IMR-90 (cell line): ENCODE data around the gene ARHGDIA. TPM values are rescaled to one million over a fixed set of nuclear protein-coding genes. Genes with fewer than 3 reads are reported as not detected.

Source experiments
- ATAC-seq: fragments of 200-7000 bp; cut with Tn5 transposase; 2 replicates; pipeline ENCODE4 v1.9.1; 2020; ENCODE audit warnings: low read depth, mild to moderate bottlenecking, moderate library complexity
- BruUV-seq: library from RNA; stranded (reverse); fragments of 400-500 nt; replicated peaks from 2 replicates; lab custom pipeline; 2021; lab: Mats Ljungman, UMichigan
- CTCF ChIA-PET: fragments of 300-600 bp; formaldehyde crosslinking; extraction: SDS; loops from one replicate; lab custom pipeline; 2021; ENCODE audit warnings: antibody characterized with exemption; lab: Yijun Ruan, JAX
- POLR2A ChIA-PET: fragments of 300-600 bp; sonication (Branson Sonifier 250); formaldehyde crosslinking; loops from one replicate; lab custom pipeline; 2022; ENCODE audit warnings: antibody characterized with exemption; ENCODE audit not compliant: unreplicated experiment; lab: Charles Lee
- DNase-seq: peaks from one replicate; pipeline ENCODE4 v3.0.0; 2013
- H2AFZ ChIP-seq: replicated peaks from 2 replicates; pipeline ENCODE3; 2013; ENCODE audit warnings: low read length, mild to moderate bottlenecking; ENCODE audit not compliant: poor library complexity
- H2AK5ac ChIP-seq: 2 replicates; pipeline ENCODE4 v1.6.1; 2013; ENCODE audit warnings: low read depth, low read length, inconsistent platforms
- H2AK9ac ChIP-seq: replicated peaks from 2 replicates; pipeline ENCODE3; 2013; ENCODE audit warnings: mild to moderate bottlenecking, low read depth, low read length, moderate library complexity; ENCODE audit not compliant: poor library complexity
- H2BK120ac ChIP-seq: 2 replicates; pipeline ENCODE4 v1.6.1; 2013; ENCODE audit warnings: low read depth, low read length, inconsistent platforms
- H2BK15ac ChIP-seq: 3 replicates; pipeline ENCODE4 v1.6.1; 2013; ENCODE audit warnings: low read depth, low read length, inconsistent platforms
- H2BK20ac ChIP-seq: 2 replicates; pipeline ENCODE4 v1.6.1; 2013; ENCODE audit warnings: low read depth, mild to moderate bottlenecking, inconsistent platforms, low read length, moderate library complexity
- H2BK5ac ChIP-seq: 2 replicates; pipeline ENCODE4 v1.6.1; 2013; ENCODE audit warnings: mild to moderate bottlenecking, low read depth, low read length, inconsistent platforms; ENCODE audit not compliant: poor library complexity, severe bottlenecking
- H3K14ac ChIP-seq: replicated peaks from 2 replicates; pipeline ENCODE4 v1.6.1; 2013; ENCODE audit warnings: low read depth, low read length, inconsistent platforms
- H3K18ac ChIP-seq: 2 replicates; pipeline ENCODE4 v1.6.1; 2013; ENCODE audit warnings: low read depth, low read length, control low read depth
- H3K23ac ChIP-seq: 2 replicates; pipeline ENCODE4 v1.6.1; 2013; ENCODE audit warnings: low read depth, low read length, inconsistent platforms
- H3K27ac ChIP-seq: 2 replicates; pipeline ENCODE4 v1.5.1; 2013; ENCODE audit warnings: mild to moderate bottlenecking, control low read depth, low read length; ENCODE audit not compliant: insufficient read depth
- H3K27me3 ChIP-seq: 2 replicates; pipeline ENCODE4 v1.6.1; 2013; ENCODE audit warnings: low read length; ENCODE audit not compliant: control insufficient read depth, insufficient read depth
- H3K36me3 ChIP-seq: 2 replicates; pipeline ENCODE4 v1.6.1; 2013; ENCODE audit warnings: low read length, mixed read lengths; ENCODE audit not compliant: control insufficient read depth, insufficient read depth
- H3K4ac ChIP-seq: 2 replicates; pipeline ENCODE4 v1.6.1; 2013; ENCODE audit warnings: low read depth, low read length, inconsistent platforms
- H3K4me1 ChIP-seq: 2 replicates; pipeline ENCODE4 v1.6.1; 2013; ENCODE audit warnings: low read length, mixed read lengths; ENCODE audit not compliant: control insufficient read depth, insufficient read depth
- H3K4me2 ChIP-seq: 2 replicates; pipeline ENCODE4 v1.6.1; 2013; ENCODE audit warnings: low read depth, mild to moderate bottlenecking, control low read depth, low read length, moderate library complexity
- H3K4me3 ChIP-seq: 2 replicates; pipeline ENCODE4 v1.5.1; 2013; ENCODE audit warnings: low read depth, mild to moderate bottlenecking, control low read depth, low read length, moderate library complexity; ENCODE audit not compliant: insufficient read depth
- H3K56ac ChIP-seq: 2 replicates; pipeline ENCODE4 v1.6.1; 2013; ENCODE audit warnings: low read length, inconsistent platforms; ENCODE audit not compliant: insufficient read depth; ENCODE audit errors: extremely low read depth
- H3K79me1 ChIP-seq, 2 experiments: 2 replicates each; pipeline ENCODE4 v1.6.1; 2013; ENCODE audit warnings: low read length in 2 of 2, inconsistent platforms in 1 of 2, low read depth in 1 of 2
- H3K9ac ChIP-seq: 2 replicates; pipeline ENCODE4 v1.6.1; 2013; ENCODE audit warnings: low read depth, low read length, control low read depth
- H3K9me1 ChIP-seq: 2 replicates; pipeline ENCODE4 v1.6.1; 2013; ENCODE audit warnings: low read length, inconsistent platforms; ENCODE audit not compliant: insufficient read depth
- H3K9me3 ChIP-seq: 2 replicates; pipeline ENCODE4 v1.6.1; 2013; ENCODE audit warnings: low read length; ENCODE audit not compliant: control insufficient read depth, insufficient read depth
- H4K20me1 ChIP-seq: 2 replicates; pipeline ENCODE4 v1.6.1; 2013; ENCODE audit warnings: low read length, inconsistent platforms; ENCODE audit not compliant: insufficient read depth
- H4K5ac ChIP-seq: 2 replicates; pipeline ENCODE4 v1.6.1; 2013; ENCODE audit warnings: mild to moderate bottlenecking, low read depth, low read length, control low read depth
- H4K8ac ChIP-seq, 2 experiments: 2 replicates each; pipeline ENCODE4 v1.6.1; 2013; ENCODE audit warnings: low read depth in 2 of 2, low read length in 2 of 2, control low read depth in 1 of 2, inconsistent platforms in 1 of 2
- H4K91ac ChIP-seq: 2 replicates; pipeline ENCODE4 v1.6.1; 2013; ENCODE audit warnings: low read depth, low read length, inconsistent platforms; ENCODE audit not compliant: insufficient read depth
- MAFK ChIP-seq: IDR thresholded peaks from 2 replicates; pipeline ENCODE4 v1.6.1; 2012; ENCODE audit warnings: low read depth, low read length, improper control_type of control experiment
- MAZ ChIP-seq: IDR thresholded peaks from 2 replicates; pipeline ENCODE4 v1.6.1; 2012; ENCODE audit warnings: low read depth, mild to moderate bottlenecking, low read length, improper control_type of control experiment, moderate library complexity, borderline replicate concordance
- NFE2L2 ChIP-seq: fragments of 150-350 bp; IDR thresholded peaks from 2 replicates; pipeline ENCODE4 v1.6.1; 2016; ENCODE audit warnings: low read depth, mild to moderate bottlenecking, low read length
- POLR2A ChIP-seq: IDR thresholded peaks from 2 replicates; pipeline ENCODE4 v1.6.1; 2012; ENCODE audit warnings: mild to moderate bottlenecking, low read depth, low read length
- RFX5 ChIP-seq: IDR thresholded peaks from 2 replicates; pipeline ENCODE4 v1.8.0; 2012; ENCODE audit warnings: low read depth, mild to moderate bottlenecking, low read length, moderate library complexity
- WGBS, 2 experiments: methylation state at CpG; one replicate each; pipeline versions ENCODE4 v1.1.5 to v1.1.7; 2013; ENCODE audit warnings: missing lambda C conversion rate in 2 of 2; ENCODE audit not compliant: insufficient read length in 1 of 2; ENCODE audit errors: extremely low coverage in 2 of 2; 5-methylcytosine and 5-hydroxymethylcytosine counted together
- dilution Hi-C: fragments of 300-500 bp; cut with HindIII; formaldehyde crosslinking; loops from one replicate; pipeline ENCODE4 v1.14.3; 2018; ENCODE audit warnings: low sequenced_read_pairs; ENCODE audit not compliant: unreplicated experiment
- in situ Hi-C: fragments of 300-500 bp; cut with MboI; formaldehyde crosslinking; loops from 3 replicates; pipeline ENCODE4 v1.14.3; 2019; ENCODE audit warnings: low sequenced_read_pairs, inconsistent platforms, mixed read lengths
- intact Hi-C: fragments of 100-400 bp; cut with micrococcal nuclease; formaldehyde crosslinking; loops from 2 replicates; pipeline ENCODE4 v1.10.0; 2022
- polyA plus RNA-seq, 3 experiments: library from polyadenylated mRNA; depleted of rRNA; stranded (reverse); fragments of >200 nt; gene quantifications; 2 replicates each; pipeline ENCODE4 v1.2.3, GENCODE V29; 2012; ENCODE audit warnings: low replicate concordance in 1 of 3
- total RNA-seq: library from RNA; depleted of rRNA; stranded (reverse); fragments of >200 nt; gene quantifications from 2 replicates; pipeline ENCODE4 v1.2.3, GENCODE V29; 2012
- TF ChIP-seq, protein P1 (sequence below): fragments of 150-350 bp; IDR thresholded peaks from 2 replicates; pipeline ENCODE4 v1.6.1; 2016; ENCODE audit warnings: low read depth, mild to moderate bottlenecking, low read length, moderate library complexity, borderline replicate concordance
- TF ChIP-seq, protein P2 (sequence below): conservative IDR thresholded peaks from 2 replicates; pipeline ENCODE4 v1.5.1; 2012; ENCODE audit warnings: mild to moderate bottlenecking, low read depth, low read length, improper control_type of control experiment

Gene ARHGDIA
- total and polyA plus RNA-seq, 2 of the 4 experiments (the other 2 are of a cell fraction), result 62.7 to 362 TPM

DNA sequence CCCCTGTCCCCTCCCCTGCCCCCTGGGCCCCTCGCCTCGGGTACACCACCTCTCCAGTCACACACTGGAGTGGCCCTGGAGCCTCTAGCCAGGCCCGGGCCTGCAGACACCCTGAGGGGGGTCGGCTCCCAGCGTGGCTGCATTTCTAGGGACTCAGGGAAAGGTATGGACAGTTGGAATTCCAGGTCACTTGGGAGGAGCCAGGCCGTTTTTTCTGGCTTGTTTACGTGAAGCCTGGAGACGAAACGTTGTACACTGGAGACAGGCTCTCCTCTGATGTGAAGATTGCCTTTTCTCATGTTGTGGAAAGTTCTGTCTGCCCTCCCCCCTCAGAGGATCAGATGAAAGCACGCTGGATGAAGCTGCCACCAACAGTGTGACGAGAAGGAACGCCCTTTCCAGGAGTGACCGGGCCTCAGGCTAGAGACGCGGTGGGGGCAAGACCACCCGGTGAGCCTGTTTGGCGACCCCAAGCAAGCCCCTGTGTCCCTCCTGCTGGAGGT is 32.3 kb downstream of the ARHGDIA start:
- Histone ChIP-seq H4K91ac (no peak overlapping the region), H3K4me1 (peaks cover 3% of the 10 kb centered on the region; the same call in 1 of the 2 replicates), H3K4me3 (no peak overlapping the region), H3K18ac (no peak overlapping the region), H2AK5ac (no peak overlapping the region), H3K23ac (no peak overlapping the region), H4K20me1 (peaks cover 14% of the 10 kb centered on the region), H2AFZ (no peak overlapping the region), H2BK120ac (no peak overlapping the region), H3K14ac (no peak overlapping the region), H4K5ac (no peak overlapping the region), H3K9ac (no peak overlapping the region), H3K79me1 (peaks cover 4 to 7% of the 10 kb centered on the region in 2 experiments; a peak in 2 of 4 replicates), H3K4ac (no peak overlapping the region), H3K36me3 (peaks cover 17% of the 10 kb centered on the region), H3K27ac (no peak overlapping the region), H3K4me2 (no peak overlapping the region), H4K8ac (no peak overlapping the region), H2BK5ac (no peak overlapping the region), H2BK20ac (no peak overlapping the region), H3K9me1 (peaks cover 11% of the 10 kb centered on the region), H3K56ac (no peak overlapping the region), H2AK9ac (no peak overlapping the region), H2BK15ac (no peak overlapping the region), H3K27me3 (no peaks in the 10 kb centered on the region), H3K9me3 (no peaks in the 10 kb centered on the region)
- dilution Hi-C loops (no loop called here), in situ Hi-C loops (no loop called here), intact Hi-C loops (no loop called here)
- CTCF ChIA-PET, result no interaction called here
- no peak for DNase-seq
- WGBS, 2 experiments, result 27% methylated on average over 3 of the region's 17 CpGs; no CpG with 5 or more reads in 1 of the 2 experiments
- no peak for TF ChIP-seq POLR2A
- no peak for TF ChIP-seq MAZ
- TF ChIP-seq, protein P1, sequence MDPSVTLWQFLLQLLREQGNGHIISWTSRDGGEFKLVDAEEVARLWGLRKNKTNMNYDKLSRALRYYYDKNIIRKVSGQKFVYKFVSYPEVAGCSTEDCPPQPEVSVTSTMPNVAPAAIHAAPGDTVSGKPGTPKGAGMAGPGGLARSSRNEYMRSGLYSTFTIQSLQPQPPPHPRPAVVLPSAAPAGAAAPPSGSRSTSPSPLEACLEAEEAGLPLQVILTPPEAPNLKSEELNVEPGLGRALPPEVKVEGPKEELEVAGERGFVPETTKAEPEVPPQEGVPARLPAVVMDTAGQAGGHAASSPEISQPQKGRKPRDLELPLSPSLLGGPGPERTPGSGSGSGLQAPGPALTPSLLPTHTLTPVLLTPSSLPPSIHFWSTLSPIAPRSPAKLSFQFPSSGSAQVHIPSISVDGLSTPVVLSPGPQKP, result no peak
- TF ChIP-seq RFX5, result no peak
- TF ChIP-seq, protein P2, sequence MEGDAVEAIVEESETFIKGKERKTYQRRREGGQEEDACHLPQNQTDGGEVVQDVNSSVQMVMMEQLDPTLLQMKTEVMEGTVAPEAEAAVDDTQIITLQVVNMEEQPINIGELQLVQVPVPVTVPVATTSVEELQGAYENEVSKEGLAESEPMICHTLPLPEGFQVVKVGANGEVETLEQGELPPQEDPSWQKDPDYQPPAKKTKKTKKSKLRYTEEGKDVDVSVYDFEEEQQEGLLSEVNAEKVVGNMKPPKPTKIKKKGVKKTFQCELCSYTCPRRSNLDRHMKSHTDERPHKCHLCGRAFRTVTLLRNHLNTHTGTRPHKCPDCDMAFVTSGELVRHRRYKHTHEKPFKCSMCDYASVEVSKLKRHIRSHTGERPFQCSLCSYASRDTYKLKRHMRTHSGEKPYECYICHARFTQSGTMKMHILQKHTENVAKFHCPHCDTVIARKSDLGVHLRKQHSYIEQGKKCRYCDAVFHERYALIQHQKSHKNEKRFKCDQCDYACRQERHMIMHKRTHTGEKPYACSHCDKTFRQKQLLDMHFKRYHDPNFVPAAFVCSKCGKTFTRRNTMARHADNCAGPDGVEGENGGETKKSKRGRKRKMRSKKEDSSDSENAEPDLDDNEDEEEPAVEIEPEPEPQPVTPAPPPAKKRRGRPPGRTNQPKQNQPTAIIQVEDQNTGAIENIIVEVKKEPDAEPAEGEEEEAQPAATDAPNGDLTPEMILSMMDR, result no peak
- TF ChIP-seq MAFK, result no peak
- no peak for TF ChIP-seq NFE2L2
- BruUV-seq, result no TSS peak
- no peak for ATAC-seq
- POLR2A ChIA-PET, result no interaction called here
